Peyer's patch (tissue), 4 donors: ENCODE data around the gene TMEM190.

Experiments
- CTCF ChIP-seq, 6 experiments: fragments of 450-650 bp in 4 of 6; fragments of 200-600 bp in 2 of 6; sonication (generic) in 1 of 6; IDR thresholded peaks; one replicate each; pipeline ENCODE4 v1.5.1; 2017 to 2019; ENCODE audit warnings: antibody characterized with exemption in 6 of 6, mild to moderate bottlenecking in 3 of 6, moderate library complexity in 1 of 6
- POLR2A ChIP-seq, 2 donors: fragments of 450-650 bp; IDR thresholded peaks; one replicate each; pipeline ENCODE4 v1.5.1; 2017; ENCODE audit warnings: antibody characterized with exemption in 2 of 2, mild to moderate bottlenecking in 2 of 2, moderate library complexity in 2 of 2

- TF ChIP-seq CTCF (IDR thresholded peaks at IDR 0.05) = no peak
- TF ChIP-seq POLR2A (IDR thresholded peaks at IDR 0.05) = no peak
Observed at GRCh38 chr19:55372316-55373081, 4.1 kb upstream of the TMEM190 start.
